GM21515 (cell line): ENCODE results near the gene SYNPO2.
"Not testable (repeated sequence)": the region's sequence is repeated elsewhere in the genome, so short reads cannot be mapped to it uniquely, and the experiment has no call there.

Source experiments
- ATAC-seq: cut with Tn5 transposase; IDR thresholded peaks from one replicate; pipeline ENCODE4 v1.9.1; 2021; ENCODE audit not compliant: unreplicated experiment

Gene SYNPO2

GRCh38 chr4:118877797-118878196, 10.9 kb upstream of the SYNPO2 start:
- ATAC-seq, result no peak

GRCh38 chr4:118878507-118878906, 10.1 kb upstream of the SYNPO2 start:
- ATAC-seq, result not testable (repeated sequence)

GRCh38 chr4:118879409-118879808, 9.2 kb upstream of the SYNPO2 start:
- no peak for ATAC-seq

GRCh38 chr4:118881512-118882146, 7.0 kb upstream of the SYNPO2 start:
- ATAC-seq, result no peak

- ATAC-seq, result no peak
Measured at GRCh38 chr4:118883861-118884260, 4.8 kb upstream of the SYNPO2 start.

- ATAC-seq, result no peak
Measured at GRCh38 chr4:118884716-118885115, 3.9 kb upstream of the SYNPO2 start.

- no peak for ATAC-seq
Measured at GRCh38 chr4:118889312-118889691, 648 bp downstream of the SYNPO2 start.

- ATAC-seq, result no peak
Measured at GRCh38 chr4:118894034-118894433, 5.4 kb downstream of the SYNPO2 start.

GRCh38 chr4:118898221-118898620, 9.6 kb downstream of the SYNPO2 start:
- no peak for ATAC-seq

- no peak for ATAC-seq
Measured at GRCh38 chr4:118898684-118899138, 10.1 kb downstream of the SYNPO2 start.

- no peak for ATAC-seq
Measured at GRCh38 chr4:118904418-118904817, 15.8 kb downstream of the SYNPO2 start.

GRCh38 chr4:118904935-118905334, 16.3 kb downstream of the SYNPO2 start:
- no peak for ATAC-seq

- ATAC-seq, result no peak
Measured at GRCh38 chr4:118905566-118905965, 16.9 kb downstream of the SYNPO2 start.

GRCh38 chr4:118909173-118909956, 20.7 kb downstream of the SYNPO2 start:
- ATAC-seq, result no peak

- ATAC-seq, result no peak
Measured at GRCh38 chr4:118910221-118910620, 21.6 kb downstream of the SYNPO2 start.

GRCh38 chr4:118911238-118911703, 22.6 kb downstream of the SYNPO2 start:
- no peak for ATAC-seq

- ATAC-seq, result no peak
Measured at GRCh38 chr4:118915468-118915867, 26.8 kb downstream of the SYNPO2 start.

GRCh38 chr4:118916691-118917289, 28.1 kb downstream of the SYNPO2 start:
- ATAC-seq, result no peak

GRCh38 chr4:118917582-118917981, 28.9 kb downstream of the SYNPO2 start:
- ATAC-seq, result no peak

- ATAC-seq, result no peak
Measured at GRCh38 chr4:118918388-118918787, 29.7 kb downstream of the SYNPO2 start.

GRCh38 chr4:118920247-118920646, 31.6 kb downstream of the SYNPO2 start:
- ATAC-seq, result no peak

GRCh38 chr4:118921786-118922185, 33.1 kb downstream of the SYNPO2 start:
- no peak for ATAC-seq
